HG03432 (cell line): ENCODE measurements around the gene TMEM131.

Source experiments
- ATAC-seq: cut with Tn5 transposase; IDR thresholded peaks from one replicate; pipeline ENCODE4 v1.9.1; 2021; ENCODE audit warnings: mild to moderate bottlenecking, moderate library complexity; ENCODE audit not compliant: unreplicated experiment

TMEM131 gene

GRCh38 chr2:97741686-97742085 lies 254.1 kb downstream of the TMEM131 start:
- ATAC-seq = no peak

GRCh38 chr2:97741251-97741650 lies 254.5 kb downstream of the TMEM131 start:
- ATAC-seq = no peak

GRCh38 chr2:97740590-97741182 lies 255.1 kb downstream of the TMEM131 start:
- ATAC-seq = no peak

GRCh38 chr2:97739893-97740245 lies 255.9 kb downstream of the TMEM131 start:
- ATAC-seq = no peak

GRCh38 chr2:97739020-97739892 lies 256.5 kb downstream of the TMEM131 start:
- ATAC-seq = no peak

- no peak for ATAC-seq
Measured at GRCh38 chr2:97738179-97739019, 257.3 kb downstream of the TMEM131 start.

- no peak for ATAC-seq
Measured at GRCh38 chr2:97737421-97738178, 258.1 kb downstream of the TMEM131 start.

- ATAC-seq = no peak
Measured at GRCh38 chr2:97736608-97737330, 259.0 kb downstream of the TMEM131 start.

GRCh38 chr2:97736185-97736584 lies 259.6 kb downstream of the TMEM131 start:
- ATAC-seq = no peak

- ATAC-seq = no peak
Measured at GRCh38 chr2:97735161-97735561, 260.6 kb downstream of the TMEM131 start.

GRCh38 chr2:97734061-97735051 lies 261.4 kb downstream of the TMEM131 start:
- no peak for ATAC-seq

- ATAC-seq = no peak
Measured at GRCh38 chr2:97733341-97734035, 262.3 kb downstream of the TMEM131 start.

- ATAC-seq = no peak
Measured at GRCh38 chr2:97732436-97733340, 263.1 kb downstream of the TMEM131 start.

- no peak for ATAC-seq
Measured at GRCh38 chr2:97731274-97732020, 264.3 kb downstream of the TMEM131 start.

GRCh38 chr2:97730245-97730644 lies 265.5 kb downstream of the TMEM131 start:
- ATAC-seq = no peak

- ATAC-seq = no peak
Measured at GRCh38 chr2:97728091-97728731, 267.5 kb downstream of the TMEM131 start.
